Testis (tissue), 2 donors: Measurements from ENCODE around the gene STIP1.

Experiments used
- POLR2A ChIP-seq: fragments of 450-650 bp; IDR thresholded peaks from one replicate; pipeline ENCODE4 v1.6.1; 2017; ENCODE audit warnings: antibody characterized with exemption, mild to moderate bottlenecking, moderate library complexity
- TF ChIP-seq, protein P1 (sequence below), 3 experiments: fragments of 450-650 bp in 2 of 3; fragments of 200-600 bp in 1 of 3; sonication (generic) in 1 of 3; IDR thresholded peaks; one replicate each; pipeline ENCODE4 v1.5.1; 2016 to 2019; ENCODE audit warnings: antibody characterized with exemption in 3 of 3, mild to moderate bottlenecking in 2 of 3, moderate library complexity in 1 of 3

DNA sequence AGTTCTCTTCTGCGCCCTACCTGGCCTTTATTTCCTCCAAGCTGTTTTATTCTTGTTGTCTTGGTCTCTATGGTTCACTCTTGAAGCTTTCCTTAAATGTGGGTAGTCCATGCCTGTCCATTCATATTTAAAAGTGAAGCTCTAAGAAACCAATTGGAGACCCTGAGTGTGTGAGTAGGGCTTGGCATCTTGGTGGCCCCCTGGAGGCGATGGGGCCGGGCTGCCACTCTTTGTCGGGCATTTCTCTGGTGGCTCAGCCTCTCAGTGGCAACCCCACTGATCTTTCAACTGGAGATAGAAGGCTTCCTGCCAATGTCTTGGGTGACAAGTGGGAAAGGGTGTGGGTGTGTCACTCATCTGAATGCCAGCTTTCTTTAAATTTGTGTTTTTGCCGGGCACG lies 30.9 kb downstream of the STIP1 start:
- TF ChIP-seq, protein P1, sequence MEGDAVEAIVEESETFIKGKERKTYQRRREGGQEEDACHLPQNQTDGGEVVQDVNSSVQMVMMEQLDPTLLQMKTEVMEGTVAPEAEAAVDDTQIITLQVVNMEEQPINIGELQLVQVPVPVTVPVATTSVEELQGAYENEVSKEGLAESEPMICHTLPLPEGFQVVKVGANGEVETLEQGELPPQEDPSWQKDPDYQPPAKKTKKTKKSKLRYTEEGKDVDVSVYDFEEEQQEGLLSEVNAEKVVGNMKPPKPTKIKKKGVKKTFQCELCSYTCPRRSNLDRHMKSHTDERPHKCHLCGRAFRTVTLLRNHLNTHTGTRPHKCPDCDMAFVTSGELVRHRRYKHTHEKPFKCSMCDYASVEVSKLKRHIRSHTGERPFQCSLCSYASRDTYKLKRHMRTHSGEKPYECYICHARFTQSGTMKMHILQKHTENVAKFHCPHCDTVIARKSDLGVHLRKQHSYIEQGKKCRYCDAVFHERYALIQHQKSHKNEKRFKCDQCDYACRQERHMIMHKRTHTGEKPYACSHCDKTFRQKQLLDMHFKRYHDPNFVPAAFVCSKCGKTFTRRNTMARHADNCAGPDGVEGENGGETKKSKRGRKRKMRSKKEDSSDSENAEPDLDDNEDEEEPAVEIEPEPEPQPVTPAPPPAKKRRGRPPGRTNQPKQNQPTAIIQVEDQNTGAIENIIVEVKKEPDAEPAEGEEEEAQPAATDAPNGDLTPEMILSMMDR (IDR thresholded peaks at IDR 0.05): no peak
- no peak for TF ChIP-seq POLR2A
